ENCODE results near the gene ZNF362. TPM values are rescaled to one million over a fixed set of nuclear protein-coding genes. Genes with fewer than 3 reads are reported as not detected.

The ZNF362 gene
- total and polyA plus RNA-seq, 2 of the 13 experiments (the other 11 are each of a cell fraction or from before 2014, with no cell fraction given), result 8.3 to 14.2 TPM

DNA sequence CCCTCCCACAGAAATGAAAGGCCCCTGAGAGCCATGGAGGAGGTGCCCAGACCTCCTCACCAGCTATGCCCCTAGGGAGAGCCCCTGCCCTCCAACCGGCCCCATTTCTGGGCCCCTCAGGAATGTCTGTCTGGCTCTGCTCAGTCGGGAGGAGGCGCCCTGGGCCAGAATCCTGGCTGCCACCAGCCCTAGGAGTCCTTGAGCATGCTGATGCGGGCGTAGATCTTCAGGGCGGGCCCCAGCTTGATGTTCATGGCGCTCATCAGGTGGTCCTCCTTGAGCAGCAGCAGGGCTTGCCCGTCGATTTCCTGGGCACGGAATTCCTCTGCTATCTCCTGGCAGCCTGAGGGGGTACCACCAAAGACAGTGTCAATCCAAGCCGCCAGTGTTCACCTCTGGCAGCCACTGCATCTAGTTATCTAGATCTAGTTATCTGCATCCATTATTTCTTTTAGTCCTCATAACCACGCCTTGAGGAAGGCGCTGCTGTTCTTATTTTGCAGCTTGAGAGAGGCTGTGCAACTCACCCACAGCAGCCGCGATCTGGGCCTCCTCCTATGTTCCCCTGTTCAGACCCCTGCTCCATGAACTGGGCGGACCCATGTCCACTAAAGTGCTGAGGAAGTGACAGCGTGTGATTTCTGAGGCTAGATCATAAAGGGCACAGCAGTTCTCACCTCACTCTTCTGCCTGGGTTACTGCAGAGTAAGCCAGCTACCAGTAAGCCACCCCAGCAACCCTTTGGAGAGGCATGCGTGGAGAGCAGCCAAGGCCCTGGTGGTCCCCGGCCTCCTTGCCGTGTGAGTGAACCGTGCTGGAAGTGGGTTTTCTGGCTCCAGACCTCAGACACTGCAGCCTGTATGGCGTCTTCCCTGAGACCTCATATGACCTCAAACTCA, 68.6 kb downstream of the ZNF362 start:
- no peaks in the 10 kb centered on the region for H3K9me3 ChIP-seq (ENCODE audit: low read length)
- 96% methylated on average over 15 of the region's 22 CpGs for WGBS (ENCODE audit: low lambda C conversion rate)
- POLR2A ChIA-PET, result no interaction called here
- H3K4me2 ChIP-seq (ENCODE audit: low read depth, low read length), result no peak overlapping the region
- peaks cover 19% of the 10 kb centered on the region; the same call in 1 of the 2 replicates for H4K20me1 ChIP-seq (ENCODE audit: insufficient read depth, low read length)
- no peak overlapping the region for H2AFZ ChIP-seq (ENCODE audit: low read length)
- H3K4me3 ChIP-seq (replicated peaks in 1 of 3; ENCODE audit: insufficient read depth in 1 of 3, low read depth in 2 of 3, low read length in 3 of 3), result no peak overlapping the region
- H3K79me2 ChIP-seq (ENCODE audit: insufficient read depth, low read length), result no peaks in the 10 kb centered on the region
- H3K27me3 ChIP-seq (ENCODE audit: control insufficient read depth in 1 of 2, insufficient read depth in 2 of 2, low read length in 2 of 2), result no peaks in the 10 kb centered on the region; a peak in 1 of 5 replicates
- peaks cover 41 to 72% of the 10 kb centered on the region in 2 experiments for H3K36me3 ChIP-seq (replicated peaks in 1 of 2; ENCODE audit: control insufficient read depth in 1 of 2, insufficient read depth in 2 of 2, low read length in 2 of 2)
- BruUV-seq (replicated peaks), result no TSS peak
- no peak overlapping the region for H3K27ac ChIP-seq (ENCODE audit: extremely low read length, insufficient read depth, low read length)
- no peak for ATAC-seq
- H3K9ac ChIP-seq (ENCODE audit: insufficient read depth, low read depth, low read length), result no peak overlapping the region
- TF ChIP-seq AGO2 (optimal IDR thresholded peaks at IDR 0.05; ENCODE audit: low read depth, low read length) (peak; percentile 22), ASH2L (IDR thresholded peaks at IDR 0.05; ENCODE audit: insufficient read length, low read depth, low read length) (no peak), TRIM24 (CRISPR knock-in tag; IDR thresholded peaks at IDR 0.05) (no peak)
- CTCF ChIA-PET (ENCODE audit: low intra/inter-chr PET ratio, low total read pairs), result no interaction called here
- no peaks in the 10 kb centered on the region for H3K4me1 ChIP-seq (ENCODE audit: insufficient read depth, low read length)
- in situ Hi-C loops (cut with HindIII; ENCODE audit: extremely low pct_ligation_motif_present, low pct_unique_long_range_greater_than_20kb) (no loop called here), intact Hi-C loops (cut with micrococcal nuclease; ENCODE audit: unreplicated experiment) (no loop called here)
- no peak for DNase-seq (ENCODE audit: low spot score)
- no peak for FAIRE-seq

DNA sequence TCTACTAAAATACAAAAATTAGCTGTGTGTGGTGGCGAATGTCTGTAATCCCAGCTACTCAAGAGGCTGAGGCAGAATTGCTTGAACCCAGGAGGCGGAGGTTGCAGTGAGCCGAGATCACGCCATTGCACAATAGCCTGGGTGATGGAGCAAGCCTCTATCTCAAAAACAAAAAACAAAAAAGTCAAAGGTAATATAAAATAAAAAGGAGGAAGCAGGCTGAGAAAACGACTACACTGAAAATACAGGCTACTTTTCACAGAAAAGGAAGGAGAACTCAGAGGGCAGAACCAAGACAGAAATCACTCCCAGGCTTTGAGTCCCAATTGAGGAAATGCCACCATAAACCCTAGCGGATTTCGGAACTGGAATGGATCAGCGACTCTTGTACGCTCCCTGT, 70.5 kb downstream of the ZNF362 start:
- Histone ChIP-seq H3K27me3 (ENCODE audit: control insufficient read depth in 1 of 2, insufficient read depth in 2 of 2, low read length in 2 of 2) (no peaks in the 10 kb centered on the region), H3K4me1 (ENCODE audit: insufficient read depth, low read length) (no peaks in the 10 kb centered on the region), H3K36me3 (replicated peaks in 1 of 2; ENCODE audit: control insufficient read depth in 1 of 2, insufficient read depth in 2 of 2, low read length in 2 of 2) (peaks cover 52 to 90% of the 10 kb centered on the region in 2 experiments), H3K9me3 (ENCODE audit: low read length) (no peaks in the 10 kb centered on the region), H3K79me2 (ENCODE audit: insufficient read depth, low read length) (no peaks in the 10 kb centered on the region), H4K20me1 (ENCODE audit: insufficient read depth, low read length) (peaks cover 33% of the 10 kb centered on the region; the same call in 1 of the 2 replicates), H2AFZ (ENCODE audit: low read length) (no peak overlapping the region), H3K4me3 (replicated peaks in 1 of 3; ENCODE audit: insufficient read depth in 1 of 3, low read depth in 2 of 3, low read length in 3 of 3) (no peak overlapping the region), H3K9ac (ENCODE audit: insufficient read depth, low read depth, low read length) (no peak overlapping the region), H3K4me2 (ENCODE audit: low read depth, low read length) (no peak overlapping the region), H3K27ac (ENCODE audit: extremely low read length, insufficient read depth, low read length) (no peak overlapping the region)
- ATAC-seq (no peak), DNase-seq (ENCODE audit: low spot score) (no peak), FAIRE-seq (no peak)
- in situ Hi-C loops (cut with HindIII; ENCODE audit: extremely low pct_ligation_motif_present, low pct_unique_long_range_greater_than_20kb), result no loop called here
- 94% methylated on average over 9 of the region's 9 CpGs for WGBS (ENCODE audit: low lambda C conversion rate)
- intact Hi-C loops (cut with micrococcal nuclease; ENCODE audit: unreplicated experiment), result no loop called here
- no TSS peak for BruUV-seq (replicated peaks)
- CTCF ChIA-PET (ENCODE audit: low intra/inter-chr PET ratio, low total read pairs), result no interaction called here
- no peak for TF ChIP-seq GLI4 (CRISPR knock-in tag; IDR thresholded peaks at IDR 0.05; ENCODE audit: borderline replicate concordance)
- peak; percentile 18; the same call in 1 of the 2 replicates for TF ChIP-seq CEBPB (IDR thresholded peaks at IDR 0.05; ENCODE audit: borderline replicate concordance, low read depth, low read length)
- POLR2A ChIA-PET, result no interaction called here

All from HepG2 (cell line).